ENCODE data around the gene F2.

F2 gene

GRCh38 chr11:46778416-46778815 is 59.4 kb downstream of the F2 start:
- no peak overlapping the region for H3K4me3 ChIP-seq (ENCODE audit: low read depth, low read length)
- no peaks in the 10 kb centered on the region for H3K4me1 ChIP-seq (ENCODE audit: control insufficient read depth, insufficient read depth, low read length)
- H3K27me3 ChIP-seq (ENCODE audit: control insufficient read depth, insufficient read depth, low read length) = no peaks in the 10 kb centered on the region
- H3K9ac ChIP-seq (ENCODE audit: low read length) = no peak overlapping the region
- peaks cover 85% of the 10 kb centered on the region for H3K36me3 ChIP-seq (ENCODE audit: control insufficient read depth, insufficient read depth, low read length)
- no peak overlapping the region for H3K27ac ChIP-seq (ENCODE audit: low read depth, low read length)
- H3K9me3 ChIP-seq (ENCODE audit: control insufficient read depth, insufficient read depth, low read depth, low read length) = no peaks in the 10 kb centered on the region
